A549 (cell line): ENCODE measurements around the gene TSGA10IP.

Experiments used
- KDM5A ChIP-seq: fragments of 200-600 bp; sonication (generic); IDR thresholded peaks from 2 replicates; pipeline ENCODE4 v1.6.1; 2016; ENCODE audit warnings: antibody characterized with exemption, mild to moderate bottlenecking
- POLR2AphosphoS2 ChIP-seq: conservative IDR thresholded peaks from 2 replicates; pipeline ENCODE4 v1.6.1; 2012; ENCODE audit warnings: low read length, improper control_type of control experiment, inconsistent platforms
- RFX5 ChIP-seq: fragments of 450-650 bp; IDR thresholded peaks from 2 replicates; pipeline ENCODE4 v1.7.1; 2014; ENCODE audit warnings: antibody characterized with exemption, mild to moderate bottlenecking, moderate library complexity
- TF ChIP-seq, protein P1 (sequence below): fragments of >200 bp; sonication (Bioruptor Twin); formaldehyde crosslinking; IDR thresholded peaks from 3 replicates; pipeline ENCODE4 v1.5.1; 2016

DNA sequence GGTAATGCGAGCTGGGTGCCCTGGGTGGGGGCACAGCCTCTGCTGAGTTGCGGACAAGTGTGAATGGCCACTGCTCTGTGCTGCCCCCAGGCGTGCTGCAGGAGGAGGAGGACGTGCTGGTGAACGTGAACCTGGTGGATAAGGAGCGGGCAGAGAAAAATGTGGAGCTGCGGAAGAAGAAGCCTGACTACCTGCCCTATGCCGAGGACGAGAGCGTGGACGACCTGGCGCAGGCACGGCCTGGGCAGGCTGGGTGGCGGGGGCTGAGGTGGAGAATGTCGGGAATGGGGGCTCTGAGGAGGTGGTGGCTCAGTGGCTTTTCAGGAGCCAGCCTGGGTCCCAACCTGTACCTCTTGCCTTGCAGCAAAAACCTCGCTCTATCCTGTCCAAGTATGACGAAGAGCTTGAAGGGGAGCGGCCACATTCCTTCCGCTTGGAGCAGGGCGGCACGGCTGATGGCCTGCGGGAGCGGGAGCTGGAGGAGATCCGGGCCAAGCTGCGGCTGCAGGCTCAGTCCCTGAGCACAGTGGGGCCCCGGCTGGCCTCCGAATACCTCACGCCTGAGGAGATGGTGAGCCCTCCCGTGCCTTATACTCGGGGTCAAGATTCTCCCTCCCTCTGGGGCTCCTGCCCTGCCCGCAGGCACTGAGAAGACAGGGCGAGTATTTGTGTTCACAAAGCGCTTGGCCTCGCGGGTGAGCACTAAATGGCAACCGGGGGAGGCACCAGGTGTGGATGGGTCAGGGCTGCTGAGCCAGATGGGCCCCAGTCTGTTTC lies 20.9 kb downstream of the TSGA10IP start:
- TF ChIP-seq, protein P1, sequence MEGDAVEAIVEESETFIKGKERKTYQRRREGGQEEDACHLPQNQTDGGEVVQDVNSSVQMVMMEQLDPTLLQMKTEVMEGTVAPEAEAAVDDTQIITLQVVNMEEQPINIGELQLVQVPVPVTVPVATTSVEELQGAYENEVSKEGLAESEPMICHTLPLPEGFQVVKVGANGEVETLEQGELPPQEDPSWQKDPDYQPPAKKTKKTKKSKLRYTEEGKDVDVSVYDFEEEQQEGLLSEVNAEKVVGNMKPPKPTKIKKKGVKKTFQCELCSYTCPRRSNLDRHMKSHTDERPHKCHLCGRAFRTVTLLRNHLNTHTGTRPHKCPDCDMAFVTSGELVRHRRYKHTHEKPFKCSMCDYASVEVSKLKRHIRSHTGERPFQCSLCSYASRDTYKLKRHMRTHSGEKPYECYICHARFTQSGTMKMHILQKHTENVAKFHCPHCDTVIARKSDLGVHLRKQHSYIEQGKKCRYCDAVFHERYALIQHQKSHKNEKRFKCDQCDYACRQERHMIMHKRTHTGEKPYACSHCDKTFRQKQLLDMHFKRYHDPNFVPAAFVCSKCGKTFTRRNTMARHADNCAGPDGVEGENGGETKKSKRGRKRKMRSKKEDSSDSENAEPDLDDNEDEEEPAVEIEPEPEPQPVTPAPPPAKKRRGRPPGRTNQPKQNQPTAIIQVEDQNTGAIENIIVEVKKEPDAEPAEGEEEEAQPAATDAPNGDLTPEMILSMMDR = no peak
- no peak for TF ChIP-seq POLR2AphosphoS2
- TF ChIP-seq RFX5 = no peak
- TF ChIP-seq KDM5A = no peak
